HEK293 (cell line): ENCODE results near the gene RIPOR3.

Experiments used
- CTCF ChIA-PET: fragments of 350-600 bp; formaldehyde crosslinking; extraction: SDS; loops from one replicate; lab custom pipeline; 2021; ENCODE audit warnings: antibody characterized with exemption; lab: Yijun Ruan, JAX
- POLR2A ChIA-PET: fragments of 300-600 bp; formaldehyde crosslinking; extraction: SDS; loops from one replicate; lab custom pipeline; 2020; ENCODE audit warnings: antibody characterized with exemption, inconsistent platforms; lab: Yijun Ruan, JAX
- H3K27ac ChIP-seq: fragments of 200-500 bp; sonication (Bioruptor generic); 2 replicates; pipeline ENCODE4 v1.5.1; 2014; ENCODE audit warnings: low read depth, low read length, control low read depth, inconsistent platforms; ENCODE audit errors: extremely low read depth
- H3K36me3 ChIP-seq, 2 experiments: fragments of 200-500 bp in 1 of 2; sonication (Bioruptor generic) in 1 of 2; 1 replicate in 1 of 2; 2 replicates in 1 of 2; pipeline ENCODE4 v1.5.1; 2014 to 2017; ENCODE audit warnings: inconsistent platforms in 2 of 2, low read length in 2 of 2; ENCODE audit not compliant: control insufficient read depth in 2 of 2, insufficient read depth in 1 of 2
- H3K4me1 ChIP-seq: fragments of 200-500 bp; sonication (Bioruptor generic); 2 replicates; pipeline ENCODE4 v1.5.1; 2014; ENCODE audit warnings: mild to moderate bottlenecking, low read length, inconsistent platforms; ENCODE audit not compliant: control insufficient read depth, insufficient read depth
- H3K4me3 ChIP-seq: 2 replicates; pipeline ENCODE4 v1.5.1; 2011; ENCODE audit warnings: low read depth, mild to moderate bottlenecking, control low read depth, low read length, moderate library complexity
- H3K9me3 ChIP-seq: fragments of 200-500 bp; sonication (Bioruptor generic); 2 replicates; pipeline ENCODE4 v1.5.1; 2014; ENCODE audit warnings: low read depth, low read length, inconsistent platforms; ENCODE audit not compliant: control insufficient read depth, insufficient read depth
- HIC1 ChIP-seq: fragments of 450-650 bp; formaldehyde crosslinking; IDR thresholded peaks from 2 replicates; pipeline ENCODE4 v1.5.1; 2016; ENCODE audit warnings: missing biosample characterization, missing genetic modification characterization
- MYNN ChIP-seq: fragments of 450-650 bp; formaldehyde crosslinking; IDR thresholded peaks from 2 replicates; pipeline ENCODE4 v1.5.1; 2016; ENCODE audit warnings: missing biosample characterization, missing genetic modification characterization, borderline replicate concordance
- PRDM10 ChIP-seq: fragments of 450-650 bp; formaldehyde crosslinking; IDR thresholded peaks from 2 replicates; pipeline ENCODE4 v1.5.1; 2016; ENCODE audit warnings: missing biosample characterization, missing genetic modification characterization
- PRDM2 ChIP-seq: fragments of 450-650 bp; formaldehyde crosslinking; IDR thresholded peaks from 2 replicates; pipeline ENCODE4 v1.5.1; 2016; ENCODE audit warnings: missing biosample characterization, missing genetic modification characterization, borderline replicate concordance
- PRDM4 ChIP-seq: fragments of 450-650 bp; formaldehyde crosslinking; IDR thresholded peaks from 2 replicates; pipeline ENCODE4 v1.5.1; 2017; ENCODE audit warnings: missing biosample characterization, missing genetic modification characterization
- SALL2 ChIP-seq: fragments of 450-650 bp; formaldehyde crosslinking; IDR thresholded peaks from 2 replicates; pipeline ENCODE4 v1.5.0; 2017; ENCODE audit warnings: missing biosample characterization, mild to moderate bottlenecking, missing genetic modification characterization, borderline replicate concordance
- ZNF138 ChIP-seq: fragments of 450-650 bp; formaldehyde crosslinking; IDR thresholded peaks from 2 replicates; pipeline ENCODE4 v1.5.1; 2016; ENCODE audit warnings: missing biosample characterization, missing genetic modification characterization, borderline replicate concordance
- ZNF140 ChIP-seq: fragments of 450-650 bp; formaldehyde crosslinking; IDR thresholded peaks from 2 replicates; pipeline ENCODE4 v1.5.1; 2016; ENCODE audit warnings: missing biosample characterization, missing genetic modification characterization
- ZNF311 ChIP-seq: fragments of 450-650 bp; formaldehyde crosslinking; IDR thresholded peaks from 2 replicates; pipeline ENCODE4 v1.5.1; 2017; ENCODE audit warnings: missing biosample characterization, missing genetic modification characterization, borderline replicate concordance
- ZNF521 ChIP-seq: fragments of 450-650 bp; formaldehyde crosslinking; IDR thresholded peaks from 2 replicates; pipeline ENCODE4 v1.5.1; 2017; ENCODE audit warnings: missing biosample characterization, mild to moderate bottlenecking, missing genetic modification characterization
- ZNF555 ChIP-seq: fragments of 450-650 bp; formaldehyde crosslinking; conservative IDR thresholded peaks from 2 replicates; pipeline ENCODE4 v1.5.1; 2017; ENCODE audit warnings: missing biosample characterization, mild to moderate bottlenecking, missing genetic modification characterization, inconsistent platforms
- ZNF571 ChIP-seq: fragments of 450-650 bp; formaldehyde crosslinking; IDR thresholded peaks from 2 replicates; pipeline ENCODE4 v1.5.0; 2017; ENCODE audit warnings: missing biosample characterization, missing genetic modification characterization
- ZNF621 ChIP-seq: fragments of 450-650 bp; formaldehyde crosslinking; IDR thresholded peaks from 2 replicates; pipeline ENCODE4 v1.5.1; 2017; ENCODE audit warnings: missing biosample characterization, missing genetic modification characterization
- ZNF704 ChIP-seq: fragments of 450-650 bp; formaldehyde crosslinking; IDR thresholded peaks from 2 replicates; pipeline ENCODE4 v1.5.1; 2016; ENCODE audit warnings: missing biosample characterization, missing genetic modification characterization
- ZNF768 ChIP-seq: fragments of 450-650 bp; formaldehyde crosslinking; IDR thresholded peaks from 2 replicates; pipeline ENCODE4 v1.5.1; 2018; ENCODE audit warnings: missing biosample characterization, mild to moderate bottlenecking, missing genetic modification characterization
- ZNF785 ChIP-seq: fragments of 450-650 bp; formaldehyde crosslinking; IDR thresholded peaks from 2 replicates; pipeline ENCODE4 v1.5.1; 2016; ENCODE audit warnings: missing biosample characterization, missing genetic modification characterization

The RIPOR3 gene

GRCh38 chr20:50587291-50587961 is 103.9 kb downstream of the RIPOR3 start:
- no peak overlapping the region for H3K27ac ChIP-seq
- H3K36me3 ChIP-seq, result peaks cover 0 to 46% of the 10 kb centered on the region in 2 experiments; a peak in 1 of 3 replicates
- POLR2A ChIA-PET, result interaction anchor here (0.6 kb wide), 1 partner anchor 107 kb away, joined by 3 read pairs; no protein-coding TSS in a partner anchor
- H3K4me1 ChIP-seq, result no peaks in the 10 kb centered on the region
- H3K9me3 ChIP-seq, result no peaks in the 10 kb centered on the region
- CTCF ChIA-PET, result interaction anchor here (0.6 to 2.1 kb wide), 20 partner anchors 8 to 542 kb away, joined by 3 to 11 read pairs (median 4); no protein-coding TSS in a partner anchor
- H3K4me3 ChIP-seq, result no peak overlapping the region
- no peak for TF ChIP-seq PRDM4 (tag by site-specific recombination)
- no peak for TF ChIP-seq ZNF785 (tag by site-specific recombination)
- TF ChIP-seq ZNF768, result no peak

GRCh38 chr20:50586531-50587232 is 104.7 kb downstream of the RIPOR3 start:
- H3K4me3 ChIP-seq, result no peak overlapping the region
- POLR2A ChIA-PET, result no interaction called here
- no peak overlapping the region for H3K27ac ChIP-seq
- CTCF ChIA-PET, result interaction anchor here (0.6 to 2.2 kb wide), 12 partner anchors 9 to 542 kb away, joined by 3 to 12 read pairs (median 4); no protein-coding TSS in a partner anchor
- no peaks in the 10 kb centered on the region for H3K4me1 ChIP-seq
- H3K9me3 ChIP-seq, result no peaks in the 10 kb centered on the region
- H3K36me3 ChIP-seq, result peaks cover 0 to 54% of the 10 kb centered on the region in 2 experiments; a peak in 1 of 3 replicates
- TF ChIP-seq ZNF311 (tag by site-specific recombination) (no peak), ZNF521 (tag by site-specific recombination) (no peak), ZNF704 (tag by site-specific recombination) (no peak), ZNF621 (tag by site-specific recombination) (no peak), HIC1 (tag by site-specific recombination) (no peak), ZNF555 (tag by site-specific recombination) (no peak), ZNF140 (tag by site-specific recombination) (no peak), SALL2 (tag by site-specific recombination) (no peak), PRDM10 (tag by site-specific recombination) (no peak), ZNF138 (no peak), ZNF571 (no peak), PRDM2 (tag by site-specific recombination) (no peak), MYNN (tag by site-specific recombination) (no peak)
